ENCODE data around the gene DYNLRB1. TPM values are rescaled to one million over a fixed set of nuclear protein-coding genes. Genes with fewer than 3 reads are reported as not detected.

DYNLRB1 gene
- total and polyA plus RNA-seq, 4 donors: 15.8 to 66.9 (median 44.8) TPM

DNA sequence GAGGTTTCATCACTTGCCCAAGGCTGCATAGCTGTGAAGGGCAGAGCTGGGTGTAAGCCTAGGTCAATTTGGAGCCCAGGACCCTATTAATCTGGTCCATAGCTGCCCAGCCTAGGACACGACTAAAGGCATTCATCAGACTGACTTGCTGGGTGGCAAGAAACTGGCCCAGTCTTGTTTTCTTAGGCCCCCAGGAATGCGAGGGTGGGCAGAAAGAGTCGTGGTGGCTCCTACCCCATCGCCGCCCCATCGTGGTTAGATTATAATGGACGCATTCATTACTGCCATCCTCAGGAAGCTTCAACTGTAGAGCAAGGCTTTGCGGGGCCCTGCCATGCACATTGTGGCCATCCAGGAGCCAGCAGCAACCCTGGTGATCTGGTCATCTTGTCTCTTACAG lies 16.1 kb downstream of the DYNLRB1 start:
- no peaks in the 10 kb centered on the region for H3K27me3 ChIP-seq (ENCODE audit: control insufficient read depth in 4 of 4, insufficient read depth in 4 of 4, low read length in 3 of 4)
- DNase-seq (ENCODE audit: low spot score): no peak
- WGBS: 96% methylated on average over 8 of the region's 8 CpGs

GRCh38 chr20:34532756-34533155 lies 16.5 kb downstream of the DYNLRB1 start:
- peaks cover 11 to 47% (median 34%) of the 10 kb centered on the region in 4 donors for H3K36me3 ChIP-seq (ENCODE audit: control insufficient read depth in 4 of 4, insufficient read depth in 3 of 4, low read depth in 1 of 4, low read length in 3 of 4)
- no peak for DNase-seq (ENCODE audit: low spot score)
- WGBS: 94% methylated on average over 7 of the region's 7 CpGs
- no peaks in the 10 kb centered on the region for H3K9me3 ChIP-seq (ENCODE audit: control insufficient read depth in 4 of 4, low read length in 3 of 4)
- H3K4me3 ChIP-seq (ENCODE audit: low read depth in 1 of 3, low read length in 3 of 3): no peak overlapping the region
- H3K27ac ChIP-seq (ENCODE audit: low read depth in 1 of 2, low read length in 2 of 2): no peak overlapping the region
- H3K9ac ChIP-seq (ENCODE audit: low read depth in 1 of 2, low read length in 2 of 2): no peak overlapping the region
- H3K27me3 ChIP-seq (ENCODE audit: control insufficient read depth in 4 of 4, insufficient read depth in 4 of 4, low read length in 3 of 4): no peaks in the 10 kb centered on the region
- H3K4me1 ChIP-seq (ENCODE audit: control insufficient read depth in 4 of 4, insufficient read depth in 4 of 4, low read length in 3 of 4): peaks cover 0 to 4% (median 0%) of the 10 kb centered on the region in 4 donors
- TF ChIP-seq ZBTB33 (IDR thresholded peaks at IDR 0.05): no peak
- TF ChIP-seq FOXA1 (IDR thresholded peaks at IDR 0.05): no peak
- TF ChIP-seq SP1 (IDR thresholded peaks at IDR 0.05): no peak
- no peak for TF ChIP-seq GABPA (IDR thresholded peaks at IDR 0.05 in 1 of 2, conservative IDR thresholded peaks at IDR 0.05 in 1 of 2)
- no peak for TF ChIP-seq ATF3 (IDR thresholded peaks at IDR 0.05)
- no peak for TF ChIP-seq NR2F2 (IDR thresholded peaks at IDR 0.05)
- TF ChIP-seq, protein P1, sequence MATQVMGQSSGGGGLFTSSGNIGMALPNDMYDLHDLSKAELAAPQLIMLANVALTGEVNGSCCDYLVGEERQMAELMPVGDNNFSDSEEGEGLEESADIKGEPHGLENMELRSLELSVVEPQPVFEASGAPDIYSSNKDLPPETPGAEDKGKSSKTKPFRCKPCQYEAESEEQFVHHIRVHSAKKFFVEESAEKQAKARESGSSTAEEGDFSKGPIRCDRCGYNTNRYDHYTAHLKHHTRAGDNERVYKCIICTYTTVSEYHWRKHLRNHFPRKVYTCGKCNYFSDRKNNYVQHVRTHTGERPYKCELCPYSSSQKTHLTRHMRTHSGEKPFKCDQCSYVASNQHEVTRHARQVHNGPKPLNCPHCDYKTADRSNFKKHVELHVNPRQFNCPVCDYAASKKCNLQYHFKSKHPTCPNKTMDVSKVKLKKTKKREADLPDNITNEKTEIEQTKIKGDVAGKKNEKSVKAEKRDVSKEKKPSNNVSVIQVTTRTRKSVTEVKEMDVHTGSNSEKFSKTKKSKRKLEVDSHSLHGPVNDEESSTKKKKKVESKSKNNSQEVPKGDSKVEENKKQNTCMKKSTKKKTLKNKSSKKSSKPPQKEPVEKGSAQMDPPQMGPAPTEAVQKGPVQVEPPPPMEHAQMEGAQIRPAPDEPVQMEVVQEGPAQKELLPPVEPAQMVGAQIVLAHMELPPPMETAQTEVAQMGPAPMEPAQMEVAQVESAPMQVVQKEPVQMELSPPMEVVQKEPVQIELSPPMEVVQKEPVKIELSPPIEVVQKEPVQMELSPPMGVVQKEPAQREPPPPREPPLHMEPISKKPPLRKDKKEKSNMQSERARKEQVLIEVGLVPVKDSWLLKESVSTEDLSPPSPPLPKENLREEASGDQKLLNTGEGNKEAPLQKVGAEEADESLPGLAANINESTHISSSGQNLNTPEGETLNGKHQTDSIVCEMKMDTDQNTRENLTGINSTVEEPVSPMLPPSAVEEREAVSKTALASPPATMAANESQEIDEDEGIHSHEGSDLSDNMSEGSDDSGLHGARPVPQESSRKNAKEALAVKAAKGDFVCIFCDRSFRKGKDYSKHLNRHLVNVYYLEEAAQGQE (IDR thresholded peaks at IDR 0.05): no peak
- TF ChIP-seq, protein P2, sequence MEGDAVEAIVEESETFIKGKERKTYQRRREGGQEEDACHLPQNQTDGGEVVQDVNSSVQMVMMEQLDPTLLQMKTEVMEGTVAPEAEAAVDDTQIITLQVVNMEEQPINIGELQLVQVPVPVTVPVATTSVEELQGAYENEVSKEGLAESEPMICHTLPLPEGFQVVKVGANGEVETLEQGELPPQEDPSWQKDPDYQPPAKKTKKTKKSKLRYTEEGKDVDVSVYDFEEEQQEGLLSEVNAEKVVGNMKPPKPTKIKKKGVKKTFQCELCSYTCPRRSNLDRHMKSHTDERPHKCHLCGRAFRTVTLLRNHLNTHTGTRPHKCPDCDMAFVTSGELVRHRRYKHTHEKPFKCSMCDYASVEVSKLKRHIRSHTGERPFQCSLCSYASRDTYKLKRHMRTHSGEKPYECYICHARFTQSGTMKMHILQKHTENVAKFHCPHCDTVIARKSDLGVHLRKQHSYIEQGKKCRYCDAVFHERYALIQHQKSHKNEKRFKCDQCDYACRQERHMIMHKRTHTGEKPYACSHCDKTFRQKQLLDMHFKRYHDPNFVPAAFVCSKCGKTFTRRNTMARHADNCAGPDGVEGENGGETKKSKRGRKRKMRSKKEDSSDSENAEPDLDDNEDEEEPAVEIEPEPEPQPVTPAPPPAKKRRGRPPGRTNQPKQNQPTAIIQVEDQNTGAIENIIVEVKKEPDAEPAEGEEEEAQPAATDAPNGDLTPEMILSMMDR (IDR thresholded peaks at IDR 0.05; ENCODE audit: low read depth, low read length, missing input control): no peak
- no peak for TF ChIP-seq FOXA2 (IDR thresholded peaks at IDR 0.05)
- no peak for TF ChIP-seq EGR1 (IDR thresholded peaks at IDR 0.05; ENCODE audit: low read depth in 2 of 2)
- TF ChIP-seq HNF4A (conservative IDR thresholded peaks at IDR 0.05): no peak

More for the DNA sequence above, 16.1 kb downstream of the DYNLRB1 start:
- H3K36me3 ChIP-seq (ENCODE audit: control insufficient read depth in 4 of 4, insufficient read depth in 3 of 4, low read depth in 1 of 4, low read length in 3 of 4): peaks cover 11 to 52% (median 38%) of the 10 kb centered on the region in 4 donors
- H3K9me3 ChIP-seq (ENCODE audit: control insufficient read depth in 4 of 4, low read length in 3 of 4): no peaks in the 10 kb centered on the region
- H3K4me1 ChIP-seq (ENCODE audit: control insufficient read depth in 4 of 4, insufficient read depth in 4 of 4, low read length in 3 of 4): peaks cover 0 to 4% (median 0%) of the 10 kb centered on the region in 4 donors
- no peak overlapping the region for H3K9ac ChIP-seq (ENCODE audit: low read depth in 1 of 2, low read length in 2 of 2)
- H3K4me3 ChIP-seq (ENCODE audit: low read depth in 1 of 3, low read length in 3 of 3): no peak overlapping the region
- TF ChIP-seq ZBTB33 (IDR thresholded peaks at IDR 0.05) (no peak), SP1 (IDR thresholded peaks at IDR 0.05) (no peak), ATF3 (IDR thresholded peaks at IDR 0.05) (no peak), FOXA1 (IDR thresholded peaks at IDR 0.05) (no peak), RAD21 (IDR thresholded peaks at IDR 0.05) (no peak), TAF1 (conservative IDR thresholded peaks at IDR 0.05) (no peak)
- TF ChIP-seq, protein P3, sequence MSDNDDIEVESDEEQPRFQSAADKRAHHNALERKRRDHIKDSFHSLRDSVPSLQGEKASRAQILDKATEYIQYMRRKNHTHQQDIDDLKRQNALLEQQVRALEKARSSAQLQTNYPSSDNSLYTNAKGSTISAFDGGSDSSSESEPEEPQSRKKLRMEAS (IDR thresholded peaks at IDR 0.05): no peak
- TF ChIP-seq, protein P2 (IDR thresholded peaks at IDR 0.05; ENCODE audit: low read depth, low read length, missing input control): no peak
- H3K27ac ChIP-seq (ENCODE audit: low read depth in 1 of 2, low read length in 2 of 2): no peak overlapping the region
